Cardiac fibroblast (primary cell): Measurements from ENCODE around the gene ZNF366.

Experiments
- DNase-seq, 2 donors: peaks; one replicate each; pipeline versions ENCODE4 v3.0.0 to v3.0.0-alpha.2; 2010; ENCODE audit warnings: low read depth in 2 of 2
- H3K4me3 ChIP-seq, 2 donors: replicated peaks in 1 of 2; 1 replicate in 1 of 2; 2 replicates in 1 of 2; pipeline ENCODE4 v1.5.1; 2011; ENCODE audit warnings: low read depth in 2 of 2, low read length in 2 of 2, mild to moderate bottlenecking in 2 of 2, moderate library complexity in 1 of 2
- CTCF ChIP-seq: IDR thresholded peaks from one replicate; pipeline ENCODE4 v1.5.1; 2011; ENCODE audit warnings: low read depth, mild to moderate bottlenecking, low read length, inconsistent platforms

ZNF366 gene

GRCh38 chr5:72472031-72472430 is 35.2 kb downstream of the ZNF366 start:
- no peak overlapping the region for H3K4me3 ChIP-seq
- DNase-seq = no peak
- no peak for TF ChIP-seq CTCF

- no peak overlapping the region for H3K4me3 ChIP-seq
- no peak for TF ChIP-seq CTCF
- peak; percentile 43 to 74 for DNase-seq
Observed at GRCh38 chr5:72470826-72471225, 36.4 kb downstream of the ZNF366 start.

- DNase-seq = peak in 1 of 2 donors; percentile 55
- TF ChIP-seq CTCF = no peak
- H3K4me3 ChIP-seq = no peak overlapping the region
Observed at GRCh38 chr5:72468606-72469005, 38.6 kb downstream of the ZNF366 start.

GRCh38 chr5:72468024-72468423 is 39.2 kb downstream of the ZNF366 start:
- H3K4me3 ChIP-seq = no peak overlapping the region
- peak; percentile 87 to 89 for DNase-seq
- no peak for TF ChIP-seq CTCF

- no peak overlapping the region for H3K4me3 ChIP-seq
- no peak for TF ChIP-seq CTCF
- DNase-seq = peak in 1 of 2 donors; percentile 47
Observed at GRCh38 chr5:72467461-72467860, 39.7 kb downstream of the ZNF366 start.

GRCh38 chr5:72465601-72466563 is 41.3 kb downstream of the ZNF366 start:
- DNase-seq = peak in 1 of 2 donors; percentile 59
- no peak overlapping the region for H3K4me3 ChIP-seq
- no peak for TF ChIP-seq CTCF
